HG03196 (cell line): Measurements from ENCODE around the gene RGL3.
"Not testable (repeated sequence)": the region's sequence is repeated elsewhere in the genome, so short reads cannot be mapped to it uniquely, and the experiment has no call there.

Source experiments
- ATAC-seq: cut with Tn5 transposase; IDR thresholded peaks from one replicate; pipeline ENCODE4 v1.9.1; 2021; ENCODE audit not compliant: unreplicated experiment

RGL3 gene

GRCh38 chr19:11450570-11451326 lies 31.6 kb upstream of the RGL3 start:
- no peak for ATAC-seq

GRCh38 chr19:11448923-11449554 lies 29.9 kb upstream of the RGL3 start:
- no peak for ATAC-seq

- ATAC-seq: no peak
Measured at GRCh38 chr19:11448410-11448809, 29.3 kb upstream of the RGL3 start.

GRCh38 chr19:11447347-11448262 lies 28.5 kb upstream of the RGL3 start:
- no peak for ATAC-seq

- no peak for ATAC-seq
Measured at GRCh38 chr19:11446652-11447301, 27.7 kb upstream of the RGL3 start.

- ATAC-seq: no peak
Measured at GRCh38 chr19:11446271-11446651, 27.1 kb upstream of the RGL3 start.

GRCh38 chr19:11445141-11445540 lies 26.0 kb upstream of the RGL3 start:
- no peak for ATAC-seq

GRCh38 chr19:11444059-11444458 lies 24.9 kb upstream of the RGL3 start:
- no peak for ATAC-seq

- ATAC-seq: no peak
Measured at GRCh38 chr19:11437955-11438354, 18.8 kb upstream of the RGL3 start.

- no peak for ATAC-seq
Measured at GRCh38 chr19:11435833-11436313, 16.8 kb upstream of the RGL3 start.

GRCh38 chr19:11435057-11435832 lies 16.1 kb upstream of the RGL3 start, which contains the start of the genes ODAD3 and PRKCSH:
TSS of gene ODAD3 (minus strand) at chr19:11435121. CDS start at chr19:11435016, 105 bp downstream.
TSS of gene PRKCSH (plus strand) at chr19:11435635. CDS start at chr19:11436118, 483 bp downstream.
- peak; percentile 88 for ATAC-seq

- no peak for ATAC-seq
Measured at GRCh38 chr19:11434703-11435056, 15.6 kb upstream of the RGL3 start.

- ATAC-seq: not testable (repeated sequence)
Measured at GRCh38 chr19:11433526-11433925, 14.4 kb upstream of the RGL3 start.

- ATAC-seq: no peak
Measured at GRCh38 chr19:11426656-11427055, 7.5 kb upstream of the RGL3 start.

GRCh38 chr19:11425719-11426457 lies 6.8 kb upstream of the RGL3 start:
- ATAC-seq: no peak

GRCh38 chr19:11423791-11424181 lies 4.7 kb upstream of the RGL3 start:
- no peak for ATAC-seq

GRCh38 chr19:11423164-11423790 lies 4.2 kb upstream of the RGL3 start:
- ATAC-seq: no peak

- ATAC-seq: peak; percentile 63
Measured at GRCh38 chr19:11422163-11423065, 3.3 kb upstream of the RGL3 start.
